Coronary artery (tissue), 2 donors: ENCODE measurements around the gene MIA.
A peak's percentile ranks its signal among the peaks of the same experiment; 100 is the strongest.

Experiments
- DNase-seq: peaks from one replicate; pipeline ENCODE4 v3.0.0-alpha.2; 2017; ENCODE audit warnings: low spot score
- H3K27ac ChIP-seq, 2 donors: fragments of 200-600 bp; sonication (generic); one replicate each; pipeline ENCODE4 v1.5.1; 2016 to 2019
- H3K4me3 ChIP-seq: fragments of 200-600 bp; sonication (generic); 2 replicates; pipeline ENCODE4 v1.5.1; 2016; ENCODE audit warnings: mild to moderate bottlenecking, moderate library complexity
- CTCF ChIP-seq: fragments of 200-600 bp; sonication (generic); IDR thresholded peaks from one replicate; pipeline ENCODE4 v1.5.1; 2019; ENCODE audit warnings: antibody characterized with exemption

The MIA gene

DNA sequence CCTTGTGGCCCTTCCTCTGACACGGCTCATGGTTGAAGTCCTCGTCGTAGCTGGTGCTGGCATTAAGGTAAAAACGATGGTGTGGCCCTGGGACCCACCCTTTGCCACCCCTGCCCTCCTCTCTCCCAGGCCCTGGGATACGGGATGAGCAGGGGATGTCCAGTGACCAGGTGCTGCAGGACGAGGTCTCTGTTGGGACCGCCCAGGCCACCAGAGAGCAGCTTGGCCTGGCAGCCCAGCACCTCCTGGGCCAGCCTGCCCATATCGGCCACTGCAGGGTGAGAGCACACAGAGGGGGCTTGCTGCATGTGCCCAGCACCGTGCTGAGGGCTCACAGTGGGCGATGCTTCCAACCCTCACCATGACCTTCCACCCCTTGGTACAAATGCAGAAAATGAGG, 31.4 kb upstream of the MIA start:
- Histone ChIP-seq H3K27ac (no peak overlapping the region), H3K4me3 (no peak overlapping the region)
- no peak for TF ChIP-seq CTCF
- no peak for DNase-seq

- H3K4me3 ChIP-seq, result no peak overlapping the region
- peak overlapping the region in 1 of 2 donors; percentile 80 for H3K27ac ChIP-seq
- no peak for DNase-seq
- no peak for TF ChIP-seq CTCF
Observed at GRCh38 chr19:40744554-40745401, 30.5 kb upstream of the MIA start.

DNA sequence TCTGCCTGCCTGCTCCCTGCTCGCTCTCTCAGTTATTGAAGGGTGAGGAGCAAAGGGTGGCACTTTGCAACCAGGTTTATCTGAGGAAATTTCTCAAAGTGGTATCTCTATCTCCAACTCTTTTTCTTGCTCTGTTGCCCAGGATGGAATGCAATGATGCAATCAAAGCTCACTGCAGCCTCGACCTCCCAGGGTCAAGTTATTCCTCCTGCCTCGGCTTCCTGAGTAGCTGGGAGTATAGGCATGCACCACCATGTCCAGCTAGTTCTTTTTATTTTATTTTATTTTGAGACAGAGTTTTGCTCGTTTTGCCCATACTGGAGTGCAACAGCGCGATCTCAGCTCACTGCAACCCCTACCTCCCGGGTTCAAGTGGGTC, 29.9 kb upstream of the MIA start:
- no peak for TF ChIP-seq CTCF
- Histone ChIP-seq H3K4me3 (no peak overlapping the region), H3K27ac (peak overlapping the region in 1 of 2 donors; percentile 80)
- DNase-seq, result no peak

- DNase-seq, result no peak
- no peak for TF ChIP-seq CTCF
- no peak overlapping the region for H3K27ac ChIP-seq
- no peak overlapping the region for H3K4me3 ChIP-seq
Observed at GRCh38 chr19:40747536-40747935, 27.8 kb upstream of the MIA start.

DNA sequence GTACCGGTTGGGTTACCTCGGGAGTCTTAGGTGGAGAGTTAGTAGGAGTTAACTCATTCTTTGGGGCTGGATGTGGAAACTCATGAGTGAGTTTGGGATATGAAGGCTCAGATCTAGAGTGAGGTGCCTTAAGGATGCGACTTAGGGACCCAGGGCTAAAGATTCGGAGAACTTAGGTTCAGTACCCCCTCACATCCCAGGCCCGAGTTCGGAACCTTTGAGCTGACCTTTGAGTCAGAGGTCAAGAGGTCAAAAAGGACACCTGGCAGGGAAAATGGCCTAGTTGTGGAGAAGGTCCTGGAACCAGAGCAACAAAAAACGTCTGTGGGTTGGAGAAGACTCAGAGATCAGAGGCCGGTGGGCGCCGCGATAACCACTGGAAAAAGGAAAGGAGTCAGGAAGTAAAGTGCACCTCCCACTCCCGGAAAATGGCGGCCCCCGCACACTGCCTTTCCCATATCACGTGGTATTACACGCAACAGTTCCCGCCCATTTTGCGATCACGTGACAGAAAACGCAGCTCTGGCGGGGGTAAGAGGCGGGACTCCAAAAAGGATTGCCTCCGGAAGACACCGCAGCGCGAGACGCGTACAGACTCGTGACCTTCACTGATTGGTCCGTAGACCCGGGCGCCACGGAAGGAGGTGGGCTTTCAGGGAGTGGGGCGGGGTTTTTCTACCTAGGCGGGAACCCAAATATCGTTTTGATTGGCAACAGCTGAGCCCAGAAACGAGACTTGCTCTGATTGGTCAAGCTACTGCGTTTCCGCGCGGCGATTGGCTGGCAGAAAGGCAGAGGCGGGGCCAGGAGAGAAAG, 25.1 kb upstream of the MIA start, which contains the start of gene ACTMAP:
TSS of gene ACTMAP (minus strand) at position 420 of the 816 bp plus-strand sequence. CDS start 674 bp downstream, outside the sequence.
- peak; percentile 100 for DNase-seq
- H3K4me3 ChIP-seq, result peak within 1 kb of the TSS; percentile 81
- TF ChIP-seq CTCF, result no peak
- H3K27ac ChIP-seq, result peak within 1 kb of the TSS; percentile 90 to 91

- peak; percentile 98 for DNase-seq
- no peak for TF ChIP-seq CTCF
- Histone ChIP-seq H3K27ac (peak within 1 kb of the TSS; percentile 90 to 91), H3K4me3 (peak within 1 kb of the TSS; percentile 81)
Observed at GRCh38 chr19:40750874-40751537, 24.3 kb upstream of the MIA start, which contains the start of gene SNRPA. SNRPA (plus strand) TSS chr19:40751203; CDS start chr19:40751409, 206 bp downstream.
